ENCODE data around the gene CACNG7. TPM values are rescaled to one million over a fixed set of nuclear protein-coding genes. Genes with fewer than 3 reads are reported as not detected.

CACNG7 gene
- total RNA-seq, 1 experiment from 2014 or later = not detected

DNA sequence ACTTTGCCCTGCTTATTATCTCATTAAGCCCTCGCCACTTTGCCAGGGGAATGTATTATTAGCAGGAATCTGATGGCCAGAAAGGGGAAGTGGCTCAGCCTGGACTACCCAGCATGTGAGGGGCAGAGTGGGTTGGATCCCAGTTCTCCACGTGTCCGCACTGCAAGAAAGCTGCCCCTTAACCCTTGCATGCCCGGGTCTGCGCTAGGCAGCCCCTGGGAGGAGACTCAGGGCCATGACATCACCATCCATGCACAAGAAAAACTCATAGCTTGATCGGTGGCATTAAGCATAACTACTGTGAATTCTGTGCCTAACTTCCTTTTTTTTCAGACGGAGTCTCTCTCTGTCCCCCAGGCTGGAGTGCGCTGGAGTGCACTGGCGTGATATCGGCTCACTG is 62.6 kb downstream of the CACNG7 start:
- ChIA-PET POLR2A (no interaction called here), RAD21 (ENCODE audit: low non-redundant PET in 1 of 2, low total read pairs in 2 of 2, uncharacterized antibody in 2 of 2, unreplicated experiment in 2 of 2) (no interaction called here), CTCF (no interaction called here)
- no peak overlapping the region for H2AFZ ChIP-seq (ENCODE audit: low read depth, low read length, poor library complexity, severe bottlenecking)
- intact Hi-C loops (cut with micrococcal nuclease) = no loop called here
- H3K4me3 ChIP-seq (replicated peaks in 1 of 2; ENCODE audit: low read depth in 1 of 2, low read length in 2 of 2) = no peak overlapping the region
- no peak for ATAC-seq
- H3K27ac ChIP-seq (ENCODE audit: low read depth, low read length) = no peak overlapping the region
- DNase-seq (ENCODE audit: low read depth, low spot score) = no peak
- no peaks in the 10 kb centered on the region for H3K4me1 ChIP-seq (ENCODE audit: control insufficient read depth in 1 of 2, insufficient read depth in 2 of 2, low read length in 2 of 2)
- H3K9ac ChIP-seq (ENCODE audit: low read length) = no peak overlapping the region
- no peak overlapping the region for H3K4me2 ChIP-seq (ENCODE audit: low read length)
- H3K9me3 ChIP-seq (ENCODE audit: control insufficient read depth in 1 of 2, insufficient read depth in 1 of 2, low read depth in 1 of 2, low read length in 2 of 2) = no peaks in the 10 kb centered on the region
- H3K9me2 ChIP-seq (ENCODE audit: insufficient read depth) = no peaks in the 10 kb centered on the region
- no peaks in the 10 kb centered on the region for H3K36me3 ChIP-seq (ENCODE audit: control insufficient read depth in 1 of 2, insufficient read depth in 2 of 2, low read length in 2 of 2)
- no peaks in the 10 kb centered on the region for H3K79me2 ChIP-seq (ENCODE audit: insufficient read depth, low read length)
- BruUV-seq (replicated peaks) = no TSS peak
- H3K27me3 ChIP-seq (ENCODE audit: insufficient read depth, low read length) = no peaks in the 10 kb centered on the region
- H4K20me1 ChIP-seq (ENCODE audit: insufficient read depth) = no peaks in the 10 kb centered on the region
- TF ChIP-seq ELF1 (IDR thresholded peaks at IDR 0.05; ENCODE audit: borderline replicate concordance, low read depth) = no peak
- no peak for TF ChIP-seq CBX3 (IDR thresholded peaks at IDR 0.05; ENCODE audit: low read depth)
- no peak for TF ChIP-seq ZFX (IDR thresholded peaks at IDR 0.05)
- TF ChIP-seq POLR2AphosphoS5 (IDR thresholded peaks at IDR 0.05; ENCODE audit: low read depth, low read length) = no peak
- TF ChIP-seq EGR1 (IDR thresholded peaks at IDR 0.05; ENCODE audit: low read depth) = no peak
- no peak for TF ChIP-seq FOSL1 (IDR thresholded peaks at IDR 0.05; ENCODE audit: low read depth)
- TF ChIP-seq SRF (IDR thresholded peaks at IDR 0.05; ENCODE audit: low read depth) = no peak
- no peak for TF ChIP-seq CEBPB (IDR thresholded peaks at IDR 0.05; ENCODE audit: low read depth)
- TF ChIP-seq SIN3A (IDR thresholded peaks at IDR 0.05; ENCODE audit: low read depth) = no peak
- TF ChIP-seq POLR2A (IDR thresholded peaks at IDR 0.05; ENCODE audit: borderline replicate concordance, extremely low read depth, insufficient read depth, insufficient read length) = no peak
- TF ChIP-seq JUND (IDR thresholded peaks at IDR 0.05) = no peak
- no peak for TF ChIP-seq SP1 (IDR thresholded peaks at IDR 0.05; ENCODE audit: low read depth)
- TF ChIP-seq RAD21 (IDR thresholded peaks at IDR 0.05; ENCODE audit: low read depth) = no peak

DNA sequence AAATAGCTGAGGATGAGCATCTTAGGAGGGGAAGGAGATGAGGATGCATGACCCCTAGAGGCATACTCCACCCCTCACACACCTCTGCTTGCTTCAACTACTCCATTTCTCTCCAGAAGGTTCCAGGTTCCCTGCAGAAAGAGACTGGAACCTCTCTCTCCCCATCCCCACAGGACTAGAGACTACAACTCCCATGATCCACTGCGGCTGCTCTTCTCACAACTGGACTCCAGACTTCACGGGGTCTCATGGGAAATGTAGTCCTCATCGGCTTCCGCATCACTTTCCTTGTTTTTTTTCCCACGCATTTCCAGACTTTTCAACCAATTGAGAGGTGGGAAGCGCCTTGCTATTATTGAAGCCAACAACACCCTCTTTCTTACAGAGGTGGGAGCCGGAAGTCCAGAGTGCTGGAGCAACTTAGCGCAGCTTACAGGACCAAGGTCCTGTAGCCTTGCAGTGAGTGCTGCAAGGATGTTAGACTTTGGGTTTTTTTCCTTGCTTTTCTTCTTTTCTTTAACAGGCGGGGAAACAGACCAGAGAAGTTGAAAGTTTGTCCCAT is 68.4 kb downstream of the CACNG7 start:
- Histone ChIP-seq H3K9me2 (ENCODE audit: insufficient read depth) (no peaks in the 10 kb centered on the region), H3K9me3 (ENCODE audit: control insufficient read depth in 1 of 2, insufficient read depth in 1 of 2, low read depth in 1 of 2, low read length in 2 of 2) (no peaks in the 10 kb centered on the region), H3K27me3 (ENCODE audit: insufficient read depth, low read length) (no peaks in the 10 kb centered on the region), H3K4me1 (ENCODE audit: control insufficient read depth in 1 of 2, insufficient read depth in 2 of 2, low read length in 2 of 2) (peaks cover 12 to 44% of the 10 kb centered on the region in 2 experiments), H3K79me2 (ENCODE audit: insufficient read depth, low read length) (no peaks in the 10 kb centered on the region), H2AFZ (ENCODE audit: low read depth, low read length, poor library complexity, severe bottlenecking) (no peak overlapping the region), H3K36me3 (ENCODE audit: control insufficient read depth in 1 of 2, insufficient read depth in 2 of 2, low read length in 2 of 2) (no peaks in the 10 kb centered on the region), H3K4me2 (ENCODE audit: low read length) (no peak overlapping the region), H3K4me3 (replicated peaks in 1 of 2; ENCODE audit: low read depth in 1 of 2, low read length in 2 of 2) (no peak overlapping the region), H3K27ac (ENCODE audit: low read depth, low read length) (no peak overlapping the region), H4K20me1 (ENCODE audit: insufficient read depth) (no peaks in the 10 kb centered on the region), H3K9ac (ENCODE audit: low read length) (no peak overlapping the region)
- intact Hi-C loops (cut with micrococcal nuclease) = no loop called here
- ChIA-PET CTCF (no interaction called here), RAD21 (ENCODE audit: low non-redundant PET in 1 of 2, low total read pairs in 2 of 2, uncharacterized antibody in 2 of 2, unreplicated experiment in 2 of 2) (no interaction called here), POLR2A (no interaction called here)
- TF ChIP-seq SIN3A (IDR thresholded peaks at IDR 0.05; ENCODE audit: low read depth) (no peak), YY1 (IDR thresholded peaks at IDR 0.05; ENCODE audit: extremely low read depth, insufficient replicate concordance, low read depth, low read length) (no peak), JUND (IDR thresholded peaks at IDR 0.05) (no peak), POLR2A (IDR thresholded peaks at IDR 0.05; ENCODE audit: borderline replicate concordance, extremely low read depth, insufficient read depth, insufficient read length) (no peak), CBX3 (IDR thresholded peaks at IDR 0.05; ENCODE audit: low read depth) (no peak), ZNF274 (IDR thresholded peaks at IDR 0.05; ENCODE audit: low read depth, low read length) (no peak), ELF1 (IDR thresholded peaks at IDR 0.05; ENCODE audit: borderline replicate concordance, low read depth) (no peak; the same call in 1 of the 2 replicates), EGR1 (IDR thresholded peaks at IDR 0.05; ENCODE audit: low read depth) (no peak), POLR2AphosphoS5 (IDR thresholded peaks at IDR 0.05; ENCODE audit: low read depth, low read length) (no peak), EZH2phosphoT487 (IDR thresholded peaks at IDR 0.05; ENCODE audit: borderline replicate concordance) (no peak), TCF7L2 (IDR thresholded peaks at IDR 0.05; ENCODE audit: borderline replicate concordance, extremely low read depth, insufficient read depth, insufficient read length) (no peak), RAD21 (IDR thresholded peaks at IDR 0.05; ENCODE audit: low read depth) (no peak)
- TF ChIP-seq, protein P1, sequence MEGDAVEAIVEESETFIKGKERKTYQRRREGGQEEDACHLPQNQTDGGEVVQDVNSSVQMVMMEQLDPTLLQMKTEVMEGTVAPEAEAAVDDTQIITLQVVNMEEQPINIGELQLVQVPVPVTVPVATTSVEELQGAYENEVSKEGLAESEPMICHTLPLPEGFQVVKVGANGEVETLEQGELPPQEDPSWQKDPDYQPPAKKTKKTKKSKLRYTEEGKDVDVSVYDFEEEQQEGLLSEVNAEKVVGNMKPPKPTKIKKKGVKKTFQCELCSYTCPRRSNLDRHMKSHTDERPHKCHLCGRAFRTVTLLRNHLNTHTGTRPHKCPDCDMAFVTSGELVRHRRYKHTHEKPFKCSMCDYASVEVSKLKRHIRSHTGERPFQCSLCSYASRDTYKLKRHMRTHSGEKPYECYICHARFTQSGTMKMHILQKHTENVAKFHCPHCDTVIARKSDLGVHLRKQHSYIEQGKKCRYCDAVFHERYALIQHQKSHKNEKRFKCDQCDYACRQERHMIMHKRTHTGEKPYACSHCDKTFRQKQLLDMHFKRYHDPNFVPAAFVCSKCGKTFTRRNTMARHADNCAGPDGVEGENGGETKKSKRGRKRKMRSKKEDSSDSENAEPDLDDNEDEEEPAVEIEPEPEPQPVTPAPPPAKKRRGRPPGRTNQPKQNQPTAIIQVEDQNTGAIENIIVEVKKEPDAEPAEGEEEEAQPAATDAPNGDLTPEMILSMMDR (IDR thresholded peaks at IDR 0.05 in 2 of 3, conservative IDR thresholded peaks at IDR 0.05 in 1 of 3; ENCODE audit: borderline replicate concordance in 1 of 3, insufficient read depth in 1 of 3, low read depth in 2 of 3, low read length in 2 of 3) = no peak
- TF ChIP-seq, protein P2, sequence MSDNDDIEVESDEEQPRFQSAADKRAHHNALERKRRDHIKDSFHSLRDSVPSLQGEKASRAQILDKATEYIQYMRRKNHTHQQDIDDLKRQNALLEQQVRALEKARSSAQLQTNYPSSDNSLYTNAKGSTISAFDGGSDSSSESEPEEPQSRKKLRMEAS (IDR thresholded peaks at IDR 0.05) = no peak
- peak; percentile 70 for DNase-seq (ENCODE audit: low read depth, low spot score)
- ATAC-seq = peak; percentile 11; the same call in 1 of the 2 replicates
- no TSS peak for BruUV-seq (replicated peaks)

Data from HCT116 (cell line).